ENCODE data around the gene CLIP1.

DNA sequence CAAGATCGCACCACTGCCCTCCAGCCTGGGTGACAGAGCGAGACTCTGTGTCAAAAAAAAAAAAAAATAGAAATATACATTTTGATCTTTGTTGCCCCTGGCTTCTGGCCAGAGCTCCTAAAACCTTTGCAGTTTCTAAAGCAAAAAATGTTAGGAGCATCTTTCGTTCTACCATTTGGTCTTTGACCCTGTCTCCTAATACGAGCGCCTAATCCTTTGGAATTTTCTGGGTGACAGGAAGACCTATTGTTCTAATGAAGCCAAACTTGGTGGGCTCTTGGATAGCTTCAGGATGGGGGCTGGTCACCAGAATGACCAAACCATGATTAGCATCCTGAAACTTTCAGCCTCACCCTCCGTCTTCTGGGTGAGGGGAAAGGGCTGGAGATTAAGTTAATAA lies 32.3 kb upstream of the CLIP1 start:
- TF ChIP-seq, protein P1, sequence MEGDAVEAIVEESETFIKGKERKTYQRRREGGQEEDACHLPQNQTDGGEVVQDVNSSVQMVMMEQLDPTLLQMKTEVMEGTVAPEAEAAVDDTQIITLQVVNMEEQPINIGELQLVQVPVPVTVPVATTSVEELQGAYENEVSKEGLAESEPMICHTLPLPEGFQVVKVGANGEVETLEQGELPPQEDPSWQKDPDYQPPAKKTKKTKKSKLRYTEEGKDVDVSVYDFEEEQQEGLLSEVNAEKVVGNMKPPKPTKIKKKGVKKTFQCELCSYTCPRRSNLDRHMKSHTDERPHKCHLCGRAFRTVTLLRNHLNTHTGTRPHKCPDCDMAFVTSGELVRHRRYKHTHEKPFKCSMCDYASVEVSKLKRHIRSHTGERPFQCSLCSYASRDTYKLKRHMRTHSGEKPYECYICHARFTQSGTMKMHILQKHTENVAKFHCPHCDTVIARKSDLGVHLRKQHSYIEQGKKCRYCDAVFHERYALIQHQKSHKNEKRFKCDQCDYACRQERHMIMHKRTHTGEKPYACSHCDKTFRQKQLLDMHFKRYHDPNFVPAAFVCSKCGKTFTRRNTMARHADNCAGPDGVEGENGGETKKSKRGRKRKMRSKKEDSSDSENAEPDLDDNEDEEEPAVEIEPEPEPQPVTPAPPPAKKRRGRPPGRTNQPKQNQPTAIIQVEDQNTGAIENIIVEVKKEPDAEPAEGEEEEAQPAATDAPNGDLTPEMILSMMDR (conservative IDR thresholded peaks at IDR 0.05 in 1 of 2, IDR thresholded peaks at IDR 0.05 in 1 of 2; ENCODE audit: extremely low read depth in 1 of 2, insufficient read depth in 1 of 2, low read depth in 1 of 2, low read length in 2 of 2): no peak
- no peak for TF ChIP-seq EZH2 (IDR thresholded peaks at IDR 0.05; ENCODE audit: borderline replicate concordance, low read length)
